ENCODE data around the gene CHFR. TPM values are rescaled to one million over a fixed set of nuclear protein-coding genes. Genes with fewer than 3 reads are reported as not detected.
"Not testable (repeated sequence)": the region's sequence is repeated elsewhere in the genome, so short reads cannot be mapped to it uniquely, and the experiment has no call there.

The CHFR gene
- total and polyA plus RNA-seq, 2 experiments from 2014 or later: 24.3 to 26.5 TPM

DNA sequence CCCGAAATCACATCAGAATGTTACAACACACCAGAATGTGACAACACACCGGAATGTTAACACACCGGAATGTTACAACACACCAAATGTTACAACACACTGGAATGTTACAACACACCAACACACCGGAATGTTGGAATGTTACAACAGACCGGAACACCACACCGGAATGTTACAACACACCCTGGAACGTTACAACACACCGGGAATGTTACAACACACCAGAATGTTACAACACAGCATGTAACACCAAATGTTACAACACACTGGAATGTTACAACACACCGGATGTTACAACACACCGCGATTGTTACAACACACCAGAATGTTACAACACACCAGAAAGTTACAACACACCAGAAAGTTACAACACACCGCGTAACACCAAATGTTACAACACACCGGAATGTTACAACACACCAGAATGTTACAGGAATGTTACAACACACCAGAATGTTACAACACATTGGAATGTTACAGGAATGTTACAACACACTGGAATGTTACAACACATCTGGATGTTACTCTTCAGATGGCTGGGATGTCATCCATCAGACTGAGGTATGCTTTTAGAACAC lies 21.1 kb downstream of the CHFR start:
- no peaks in the 10 kb centered on the region for H3K27me3 ChIP-seq (replicated peaks; ENCODE audit: insufficient read depth)
- WGBS, 2 experiments (ENCODE audit: low coverage in 1 of 2, low lambda C conversion rate in 2 of 2, missing lambda C conversion rate in 2 of 2): 94 to 95% methylated on average over 14 of the region's 14 CpGs
- H3K4me1 ChIP-seq (ENCODE audit: insufficient read depth): no peaks in the 10 kb centered on the region
- no peak overlapping the region for H3K4me3 ChIP-seq
- H2AFZ ChIP-seq: no peak overlapping the region
- H3K9ac ChIP-seq: no peak overlapping the region
- H3F3A ChIP-seq (ENCODE audit: insufficient read depth): peaks cover 36% of the 10 kb centered on the region
- H4K20me1 ChIP-seq (ENCODE audit: insufficient read depth): no peaks in the 10 kb centered on the region
- TF ChIP-seq EZH2phosphoT487 (IDR thresholded peaks at IDR 0.05; ENCODE audit: insufficient read depth, low read depth) (no peak), EZH2 (IDR thresholded peaks at IDR 0.05; ENCODE audit: insufficient read depth, poor library complexity, severe bottlenecking) (no peak)
- no peaks in the 10 kb centered on the region for H3K9me3 ChIP-seq (ENCODE audit: low read depth)
- H3K9me2 ChIP-seq (ENCODE audit: insufficient read depth): no peaks in the 10 kb centered on the region
- in situ Hi-C loops (cut with MboI): no loop called here
- H3K36me3 ChIP-seq (ENCODE audit: low read depth): peaks cover 40% of the 10 kb centered on the region
- peak; percentile 57 for DNase-seq
- H3K4me2 ChIP-seq (ENCODE audit: unreplicated experiment): no peak overlapping the region
- H3K79me2 ChIP-seq (ENCODE audit: insufficient read depth): peaks cover 51% of the 10 kb centered on the region
- H3K27ac ChIP-seq: peak overlapping the region; percentile 73

DNA sequence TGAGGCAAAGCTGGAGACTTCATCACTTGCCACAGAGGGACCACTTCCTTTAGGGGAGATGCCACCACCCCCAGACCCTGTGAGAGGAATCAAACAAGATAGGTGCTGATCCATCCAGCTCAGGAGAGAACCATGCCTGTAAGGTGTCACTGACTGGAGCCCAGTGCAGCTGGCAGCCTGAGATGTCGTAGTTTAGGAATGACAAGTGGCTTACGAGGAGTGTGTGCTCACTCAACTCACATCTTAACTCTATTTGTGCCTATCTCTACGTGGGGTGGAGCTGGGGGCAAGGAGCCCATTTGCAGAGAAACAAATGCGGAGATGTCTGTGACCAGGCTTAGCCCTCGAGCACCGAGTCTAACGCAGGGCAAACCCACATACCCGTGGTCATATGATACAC lies 25.8 kb downstream of the CHFR start:
- 87 to 91% methylated on average over 8 of the region's 8 CpGs for WGBS, 2 experiments (ENCODE audit: low coverage in 1 of 2, low lambda C conversion rate in 2 of 2, missing lambda C conversion rate in 2 of 2)

GRCh38 chr12:132858718-132859266 lies 28.6 kb downstream of the CHFR start:
- H3K9ac ChIP-seq: no peak overlapping the region
- 93% methylated on average over 18 of the region's 18 CpGs for WGBS, 2 experiments (ENCODE audit: low coverage in 1 of 2, low lambda C conversion rate in 2 of 2, missing lambda C conversion rate in 2 of 2)
- no peaks in the 10 kb centered on the region for H3K4me1 ChIP-seq (ENCODE audit: insufficient read depth)
- H3K9me2 ChIP-seq (ENCODE audit: insufficient read depth): no peaks in the 10 kb centered on the region
- H3K36me3 ChIP-seq (ENCODE audit: low read depth): peaks cover 41% of the 10 kb centered on the region
- H4K20me1 ChIP-seq (ENCODE audit: insufficient read depth): no peaks in the 10 kb centered on the region
- no peak overlapping the region for H3K4me2 ChIP-seq (ENCODE audit: unreplicated experiment)
- in situ Hi-C loops (cut with MboI): no loop called here
- TF ChIP-seq EZH2 (IDR thresholded peaks at IDR 0.05; ENCODE audit: insufficient read depth, poor library complexity, severe bottlenecking) (no peak), EZH2phosphoT487 (IDR thresholded peaks at IDR 0.05; ENCODE audit: insufficient read depth, low read depth) (no peak)
- no peak overlapping the region for H3K4me3 ChIP-seq
- no peak overlapping the region for H3K27ac ChIP-seq
- H3F3A ChIP-seq (ENCODE audit: insufficient read depth): peaks cover 2% of the 10 kb centered on the region; the same call in 1 of the 2 replicates
- no peaks in the 10 kb centered on the region for H3K9me3 ChIP-seq (ENCODE audit: low read depth)
- DNase-seq: no peak
- H3K27me3 ChIP-seq (replicated peaks; ENCODE audit: insufficient read depth): no peaks in the 10 kb centered on the region
- peaks cover 25% of the 10 kb centered on the region for H3K79me2 ChIP-seq (ENCODE audit: insufficient read depth)
- no peak overlapping the region for H2AFZ ChIP-seq

More for the DNA sequence above, 25.8 kb downstream of the CHFR start:
- Histone ChIP-seq H3K27me3 (replicated peaks; ENCODE audit: insufficient read depth) (no peaks in the 10 kb centered on the region), H3K9me2 (ENCODE audit: insufficient read depth) (no peaks in the 10 kb centered on the region), H3K36me3 (ENCODE audit: low read depth) (peaks cover 34% of the 10 kb centered on the region), H3K4me1 (ENCODE audit: insufficient read depth) (no peaks in the 10 kb centered on the region), H3K27ac (no peak overlapping the region), H3K9me3 (ENCODE audit: low read depth) (no peaks in the 10 kb centered on the region), H3F3A (ENCODE audit: insufficient read depth) (peaks cover 24% of the 10 kb centered on the region), H3K9ac (no peak overlapping the region), H3K79me2 (ENCODE audit: insufficient read depth) (peaks cover 41% of the 10 kb centered on the region), H4K20me1 (ENCODE audit: insufficient read depth) (no peaks in the 10 kb centered on the region), H3K4me3 (no peak overlapping the region), H3K4me2 (ENCODE audit: unreplicated experiment) (no peak overlapping the region), H2AFZ (no peak overlapping the region)
- no peak for DNase-seq
- TF ChIP-seq EZH2 (IDR thresholded peaks at IDR 0.05; ENCODE audit: insufficient read depth, poor library complexity, severe bottlenecking): no peak
- no peak for TF ChIP-seq EZH2phosphoT487 (IDR thresholded peaks at IDR 0.05; ENCODE audit: insufficient read depth, low read depth)
- in situ Hi-C loops (cut with MboI): no loop called here

DNA sequence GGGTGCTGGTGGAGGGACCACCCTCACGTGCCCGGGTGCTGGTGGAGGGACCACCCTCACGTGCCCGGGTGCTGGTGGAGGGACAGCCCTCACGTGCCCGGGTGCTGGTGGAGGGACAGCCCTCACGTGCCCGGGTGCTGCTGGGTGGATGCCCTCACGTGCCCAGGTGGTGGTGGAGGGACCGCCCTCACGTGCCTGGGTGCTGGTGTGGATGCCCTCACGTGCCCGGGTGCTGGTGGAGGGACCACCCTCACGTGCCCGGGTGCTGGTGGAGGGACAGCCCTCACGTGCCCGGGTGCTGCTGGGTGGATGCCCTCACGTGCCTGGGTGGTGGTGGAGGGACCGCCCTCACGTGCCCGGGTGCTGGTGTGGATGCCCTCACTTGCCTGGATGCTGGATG lies 30.4 kb downstream of the CHFR start:
- H3K4me1 ChIP-seq (ENCODE audit: insufficient read depth); H4K20me1 ChIP-seq (ENCODE audit: insufficient read depth); H2AFZ ChIP-seq; H3K9me2 ChIP-seq (ENCODE audit: insufficient read depth); H3K9me3 ChIP-seq (ENCODE audit: low read depth); H3K4me2 ChIP-seq (ENCODE audit: unreplicated experiment); DNase-seq; H3F3A ChIP-seq (ENCODE audit: insufficient read depth); H3K4me3 ChIP-seq; H3K27me3 ChIP-seq (replicated peaks; ENCODE audit: insufficient read depth); H3K9ac ChIP-seq; H3K27ac ChIP-seq; in situ Hi-C loops (cut with MboI): not testable (repeated sequence)
- peaks cover 42% of the 10 kb centered on the region for H3K36me3 ChIP-seq (ENCODE audit: low read depth)
- WGBS, 2 experiments (ENCODE audit: low coverage in 1 of 2, low lambda C conversion rate in 2 of 2, missing lambda C conversion rate in 2 of 2): 90 to 100% methylated on average over 6 to 19 of the region's 21 CpGs
- H3K79me2 ChIP-seq (ENCODE audit: insufficient read depth): peaks cover 14% of the 10 kb centered on the region

All from GM23248 (cell line).